IMR-90 (cell line): ENCODE results near the gene SH3RF2. TPM values are rescaled to one million over a fixed set of nuclear protein-coding genes. Genes with fewer than 3 reads are reported as not detected.

Source experiments
- ATAC-seq: fragments of 200-7000 bp; cut with Tn5 transposase; 2 replicates; pipeline ENCODE4 v1.9.1; 2020; ENCODE audit warnings: low read depth, mild to moderate bottlenecking, moderate library complexity
- BruUV-seq: library from RNA; stranded (reverse); fragments of 400-500 nt; replicated peaks from 2 replicates; lab custom pipeline; 2021; lab: Mats Ljungman, UMichigan
- CTCF ChIA-PET: fragments of 300-600 bp; formaldehyde crosslinking; extraction: SDS; loops from one replicate; lab custom pipeline; 2021; ENCODE audit warnings: antibody characterized with exemption; lab: Yijun Ruan, JAX
- POLR2A ChIA-PET: fragments of 300-600 bp; sonication (Branson Sonifier 250); formaldehyde crosslinking; loops from one replicate; lab custom pipeline; 2022; ENCODE audit warnings: antibody characterized with exemption; ENCODE audit not compliant: unreplicated experiment; lab: Charles Lee
- DNase-seq: peaks from one replicate; pipeline ENCODE4 v3.0.0; 2013
- H2AFZ ChIP-seq: replicated peaks from 2 replicates; pipeline ENCODE3; 2013; ENCODE audit warnings: low read length, mild to moderate bottlenecking; ENCODE audit not compliant: poor library complexity
- H2AK5ac ChIP-seq: 2 replicates; pipeline ENCODE4 v1.6.1; 2013; ENCODE audit warnings: low read depth, low read length, inconsistent platforms
- H2AK9ac ChIP-seq: replicated peaks from 2 replicates; pipeline ENCODE3; 2013; ENCODE audit warnings: mild to moderate bottlenecking, low read depth, low read length, moderate library complexity; ENCODE audit not compliant: poor library complexity
- H2BK120ac ChIP-seq: 2 replicates; pipeline ENCODE4 v1.6.1; 2013; ENCODE audit warnings: low read depth, low read length, inconsistent platforms
- H2BK15ac ChIP-seq: 3 replicates; pipeline ENCODE4 v1.6.1; 2013; ENCODE audit warnings: low read depth, low read length, inconsistent platforms
- H2BK20ac ChIP-seq: 2 replicates; pipeline ENCODE4 v1.6.1; 2013; ENCODE audit warnings: low read depth, mild to moderate bottlenecking, inconsistent platforms, low read length, moderate library complexity
- H2BK5ac ChIP-seq: 2 replicates; pipeline ENCODE4 v1.6.1; 2013; ENCODE audit warnings: mild to moderate bottlenecking, low read depth, low read length, inconsistent platforms; ENCODE audit not compliant: poor library complexity, severe bottlenecking
- H3K14ac ChIP-seq: replicated peaks from 2 replicates; pipeline ENCODE4 v1.6.1; 2013; ENCODE audit warnings: low read depth, low read length, inconsistent platforms
- H3K18ac ChIP-seq: 2 replicates; pipeline ENCODE4 v1.6.1; 2013; ENCODE audit warnings: low read depth, low read length, control low read depth
- H3K23ac ChIP-seq: 2 replicates; pipeline ENCODE4 v1.6.1; 2013; ENCODE audit warnings: low read depth, low read length, inconsistent platforms
- H3K27ac ChIP-seq: 2 replicates; pipeline ENCODE4 v1.5.1; 2013; ENCODE audit warnings: mild to moderate bottlenecking, control low read depth, low read length; ENCODE audit not compliant: insufficient read depth
- H3K27me3 ChIP-seq: 2 replicates; pipeline ENCODE4 v1.6.1; 2013; ENCODE audit warnings: low read length; ENCODE audit not compliant: control insufficient read depth, insufficient read depth
- H3K36me3 ChIP-seq: 2 replicates; pipeline ENCODE4 v1.6.1; 2013; ENCODE audit warnings: low read length, mixed read lengths; ENCODE audit not compliant: control insufficient read depth, insufficient read depth
- H3K4ac ChIP-seq: 2 replicates; pipeline ENCODE4 v1.6.1; 2013; ENCODE audit warnings: low read depth, low read length, inconsistent platforms
- H3K4me1 ChIP-seq: 2 replicates; pipeline ENCODE4 v1.6.1; 2013; ENCODE audit warnings: low read length, mixed read lengths; ENCODE audit not compliant: control insufficient read depth, insufficient read depth
- H3K4me2 ChIP-seq: 2 replicates; pipeline ENCODE4 v1.6.1; 2013; ENCODE audit warnings: low read depth, mild to moderate bottlenecking, control low read depth, low read length, moderate library complexity
- H3K4me3 ChIP-seq: 2 replicates; pipeline ENCODE4 v1.5.1; 2013; ENCODE audit warnings: low read depth, mild to moderate bottlenecking, control low read depth, low read length, moderate library complexity; ENCODE audit not compliant: insufficient read depth
- H3K56ac ChIP-seq: 2 replicates; pipeline ENCODE4 v1.6.1; 2013; ENCODE audit warnings: low read length, inconsistent platforms; ENCODE audit not compliant: insufficient read depth; ENCODE audit errors: extremely low read depth
- H3K79me1 ChIP-seq, 2 experiments: 2 replicates each; pipeline ENCODE4 v1.6.1; 2013; ENCODE audit warnings: low read length in 2 of 2, inconsistent platforms in 1 of 2, low read depth in 1 of 2
- H3K9ac ChIP-seq: 2 replicates; pipeline ENCODE4 v1.6.1; 2013; ENCODE audit warnings: low read depth, low read length, control low read depth
- H3K9me1 ChIP-seq: 2 replicates; pipeline ENCODE4 v1.6.1; 2013; ENCODE audit warnings: low read length, inconsistent platforms; ENCODE audit not compliant: insufficient read depth
- H3K9me3 ChIP-seq: 2 replicates; pipeline ENCODE4 v1.6.1; 2013; ENCODE audit warnings: low read length; ENCODE audit not compliant: control insufficient read depth, insufficient read depth
- H4K20me1 ChIP-seq: 2 replicates; pipeline ENCODE4 v1.6.1; 2013; ENCODE audit warnings: low read length, inconsistent platforms; ENCODE audit not compliant: insufficient read depth
- H4K5ac ChIP-seq: 2 replicates; pipeline ENCODE4 v1.6.1; 2013; ENCODE audit warnings: mild to moderate bottlenecking, low read depth, low read length, control low read depth
- H4K8ac ChIP-seq, 2 experiments: 2 replicates each; pipeline ENCODE4 v1.6.1; 2013; ENCODE audit warnings: low read depth in 2 of 2, low read length in 2 of 2, control low read depth in 1 of 2, inconsistent platforms in 1 of 2
- H4K91ac ChIP-seq: 2 replicates; pipeline ENCODE4 v1.6.1; 2013; ENCODE audit warnings: low read depth, low read length, inconsistent platforms; ENCODE audit not compliant: insufficient read depth
- BHLHE40 ChIP-seq: fragments of 150-350 bp; IDR thresholded peaks from 2 replicates; pipeline ENCODE4 v1.6.1; 2016; ENCODE audit warnings: mild to moderate bottlenecking, low read depth, low read length
- CHD1 ChIP-seq: IDR thresholded peaks from 2 replicates; pipeline ENCODE4 v1.6.1; 2012; ENCODE audit warnings: low read depth, low read length, improper control_type of control experiment
- FOS ChIP-seq: fragments of 150-350 bp; IDR thresholded peaks from 2 replicates; pipeline ENCODE4 v1.6.1; 2016; ENCODE audit warnings: low read depth, low read length
- MAFK ChIP-seq: IDR thresholded peaks from 2 replicates; pipeline ENCODE4 v1.6.1; 2012; ENCODE audit warnings: low read depth, low read length, improper control_type of control experiment
- MAZ ChIP-seq: IDR thresholded peaks from 2 replicates; pipeline ENCODE4 v1.6.1; 2012; ENCODE audit warnings: low read depth, mild to moderate bottlenecking, low read length, improper control_type of control experiment, moderate library complexity, borderline replicate concordance
- MXI1 ChIP-seq: IDR thresholded peaks from 2 replicates; pipeline ENCODE4 v1.6.1; 2012; ENCODE audit warnings: low read depth, mild to moderate bottlenecking, low read length, moderate library complexity, borderline replicate concordance
- NFE2L2 ChIP-seq: fragments of 150-350 bp; IDR thresholded peaks from 2 replicates; pipeline ENCODE4 v1.6.1; 2016; ENCODE audit warnings: low read depth, mild to moderate bottlenecking, low read length
- POLR2A ChIP-seq: IDR thresholded peaks from 2 replicates; pipeline ENCODE4 v1.6.1; 2012; ENCODE audit warnings: mild to moderate bottlenecking, low read depth, low read length
- RAD21 ChIP-seq: IDR thresholded peaks from 2 replicates; pipeline ENCODE4 v1.6.1; 2012; ENCODE audit warnings: low read length, improper control_type of control experiment
- RCOR1 ChIP-seq: IDR thresholded peaks from 2 replicates; pipeline ENCODE4 v1.6.1; 2012; ENCODE audit warnings: mild to moderate bottlenecking, low read length, improper control_type of control experiment; ENCODE audit not compliant: insufficient replicate concordance
- RFX5 ChIP-seq: IDR thresholded peaks from 2 replicates; pipeline ENCODE4 v1.8.0; 2012; ENCODE audit warnings: low read depth, mild to moderate bottlenecking, low read length, moderate library complexity
- SMC3 ChIP-seq: fragments of 150-350 bp; IDR thresholded peaks from 2 replicates; pipeline ENCODE4 v1.6.1; 2016; ENCODE audit warnings: low read depth, mild to moderate bottlenecking, antibody characterized with exemption, low read length, moderate library complexity
- WGBS, 2 experiments: methylation state at CpG; one replicate each; pipeline versions ENCODE4 v1.1.5 to v1.1.7; 2013; ENCODE audit warnings: missing lambda C conversion rate in 2 of 2; ENCODE audit not compliant: insufficient read length in 1 of 2; ENCODE audit errors: extremely low coverage in 2 of 2; 5-methylcytosine and 5-hydroxymethylcytosine counted together
- dilution Hi-C: fragments of 300-500 bp; cut with HindIII; formaldehyde crosslinking; loops from one replicate; pipeline ENCODE4 v1.14.3; 2018; ENCODE audit warnings: low sequenced_read_pairs; ENCODE audit not compliant: unreplicated experiment
- in situ Hi-C: fragments of 300-500 bp; cut with MboI; formaldehyde crosslinking; loops from 3 replicates; pipeline ENCODE4 v1.14.3; 2019; ENCODE audit warnings: low sequenced_read_pairs, inconsistent platforms, mixed read lengths
- intact Hi-C: fragments of 100-400 bp; cut with micrococcal nuclease; formaldehyde crosslinking; loops from 2 replicates; pipeline ENCODE4 v1.10.0; 2022
- polyA plus RNA-seq, 3 experiments: library from polyadenylated mRNA; depleted of rRNA; stranded (reverse); fragments of >200 nt; gene quantifications; 2 replicates each; pipeline ENCODE4 v1.2.3, GENCODE V29; 2012; ENCODE audit warnings: low replicate concordance in 1 of 3
- total RNA-seq: library from RNA; depleted of rRNA; stranded (reverse); fragments of >200 nt; gene quantifications from 2 replicates; pipeline ENCODE4 v1.2.3, GENCODE V29; 2012
- TF ChIP-seq, protein P1 (sequence below): conservative IDR thresholded peaks from 2 replicates; pipeline ENCODE4 v1.5.1; 2012; ENCODE audit warnings: mild to moderate bottlenecking, low read depth, low read length, improper control_type of control experiment
- TF ChIP-seq, protein P2 (sequence below): fragments of 150-350 bp; IDR thresholded peaks from 2 replicates; pipeline ENCODE4 v1.6.1; 2016; ENCODE audit warnings: low read depth, mild to moderate bottlenecking, low read length, moderate library complexity, borderline replicate concordance
- TF ChIP-seq, protein P3 (sequence below): fragments of 150-350 bp; IDR thresholded peaks from 2 replicates; pipeline ENCODE4 v1.6.1; 2017; ENCODE audit warnings: mild to moderate bottlenecking, antibody characterized with exemption, low read length, low read depth

SH3RF2 gene
- total and polyA plus RNA-seq, 2 of the 4 experiments (the other 2 are of a cell fraction), result 1.3 to 1.7 TPM

DNA sequence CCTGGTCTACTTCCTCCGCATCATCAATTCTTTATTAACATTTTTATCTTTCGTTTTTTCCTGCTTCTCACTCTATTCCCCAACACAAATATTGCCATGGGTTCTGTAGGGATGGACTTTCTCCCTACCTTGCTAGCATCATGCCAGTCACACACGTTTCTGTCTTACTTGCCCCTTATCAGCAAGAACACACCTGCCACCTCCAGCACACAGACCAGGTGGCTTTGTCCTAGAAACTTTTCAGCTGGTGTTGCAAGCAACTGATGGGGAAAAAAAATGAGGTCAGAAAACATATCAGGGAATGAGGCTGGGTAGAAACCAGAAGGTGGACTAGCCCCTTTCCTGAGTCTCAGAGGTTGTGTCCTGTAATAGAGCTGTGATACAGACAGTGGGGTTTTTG, 5.8 kb downstream of the SH3RF2 start:
- ATAC-seq, result no peak
- Histone ChIP-seq H2AK5ac (no peak overlapping the region), H3K4me2 (no peak overlapping the region), H3K56ac (no peak overlapping the region), H3K4ac (no peak overlapping the region), H3K79me1 (no peaks in the 10 kb centered on the region), H2BK15ac (no peak overlapping the region), H3K4me3 (no peak overlapping the region), H3K27ac (no peak overlapping the region), H3K36me3 (no peaks in the 10 kb centered on the region), H2AFZ (no peak overlapping the region), H2AK9ac (no peak overlapping the region), H4K91ac (no peak overlapping the region), H3K9me3 (no peaks in the 10 kb centered on the region), H3K18ac (no peak overlapping the region), H3K9me1 (peaks cover 5% of the 10 kb centered on the region), H4K5ac (no peak overlapping the region), H2BK5ac (no peak overlapping the region), H3K9ac (no peak overlapping the region), H3K23ac (no peak overlapping the region), H2BK120ac (no peak overlapping the region), H3K27me3 (no peaks in the 10 kb centered on the region), H3K14ac (no peak overlapping the region), H2BK20ac (no peak overlapping the region), H4K20me1 (no peaks in the 10 kb centered on the region), H3K4me1 (peaks cover 11% of the 10 kb centered on the region), H4K8ac (no peak overlapping the region)
- no TSS peak for BruUV-seq
- no peak for DNase-seq
- TF ChIP-seq, protein P1, sequence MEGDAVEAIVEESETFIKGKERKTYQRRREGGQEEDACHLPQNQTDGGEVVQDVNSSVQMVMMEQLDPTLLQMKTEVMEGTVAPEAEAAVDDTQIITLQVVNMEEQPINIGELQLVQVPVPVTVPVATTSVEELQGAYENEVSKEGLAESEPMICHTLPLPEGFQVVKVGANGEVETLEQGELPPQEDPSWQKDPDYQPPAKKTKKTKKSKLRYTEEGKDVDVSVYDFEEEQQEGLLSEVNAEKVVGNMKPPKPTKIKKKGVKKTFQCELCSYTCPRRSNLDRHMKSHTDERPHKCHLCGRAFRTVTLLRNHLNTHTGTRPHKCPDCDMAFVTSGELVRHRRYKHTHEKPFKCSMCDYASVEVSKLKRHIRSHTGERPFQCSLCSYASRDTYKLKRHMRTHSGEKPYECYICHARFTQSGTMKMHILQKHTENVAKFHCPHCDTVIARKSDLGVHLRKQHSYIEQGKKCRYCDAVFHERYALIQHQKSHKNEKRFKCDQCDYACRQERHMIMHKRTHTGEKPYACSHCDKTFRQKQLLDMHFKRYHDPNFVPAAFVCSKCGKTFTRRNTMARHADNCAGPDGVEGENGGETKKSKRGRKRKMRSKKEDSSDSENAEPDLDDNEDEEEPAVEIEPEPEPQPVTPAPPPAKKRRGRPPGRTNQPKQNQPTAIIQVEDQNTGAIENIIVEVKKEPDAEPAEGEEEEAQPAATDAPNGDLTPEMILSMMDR, result no peak
- TF ChIP-seq POLR2A (no peak), BHLHE40 (no peak), NFE2L2 (no peak), FOS (no peak), CHD1 (no peak), SMC3 (no peak), RFX5 (no peak), MAZ (no peak), MXI1 (no peak), RCOR1 (no peak), MAFK (no peak), RAD21 (no peak)
- TF ChIP-seq, protein P2, sequence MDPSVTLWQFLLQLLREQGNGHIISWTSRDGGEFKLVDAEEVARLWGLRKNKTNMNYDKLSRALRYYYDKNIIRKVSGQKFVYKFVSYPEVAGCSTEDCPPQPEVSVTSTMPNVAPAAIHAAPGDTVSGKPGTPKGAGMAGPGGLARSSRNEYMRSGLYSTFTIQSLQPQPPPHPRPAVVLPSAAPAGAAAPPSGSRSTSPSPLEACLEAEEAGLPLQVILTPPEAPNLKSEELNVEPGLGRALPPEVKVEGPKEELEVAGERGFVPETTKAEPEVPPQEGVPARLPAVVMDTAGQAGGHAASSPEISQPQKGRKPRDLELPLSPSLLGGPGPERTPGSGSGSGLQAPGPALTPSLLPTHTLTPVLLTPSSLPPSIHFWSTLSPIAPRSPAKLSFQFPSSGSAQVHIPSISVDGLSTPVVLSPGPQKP, result no peak
- TF ChIP-seq, protein P3, sequence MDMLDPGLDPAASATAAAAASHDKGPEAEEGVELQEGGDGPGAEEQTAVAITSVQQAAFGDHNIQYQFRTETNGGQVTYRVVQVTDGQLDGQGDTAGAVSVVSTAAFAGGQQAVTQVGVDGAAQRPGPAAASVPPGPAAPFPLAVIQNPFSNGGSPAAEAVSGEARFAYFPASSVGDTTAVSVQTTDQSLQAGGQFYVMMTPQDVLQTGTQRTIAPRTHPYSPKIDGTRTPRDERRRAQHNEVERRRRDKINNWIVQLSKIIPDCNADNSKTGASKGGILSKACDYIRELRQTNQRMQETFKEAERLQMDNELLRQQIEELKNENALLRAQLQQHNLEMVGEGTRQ, result no peak
- ChIA-PET CTCF (no interaction called here), POLR2A (no interaction called here)
- intact Hi-C loops (loop anchor here (5.0 kb wide), 1 partner anchor 105 kb away; no protein-coding TSS in a partner anchor), in situ Hi-C loops (no loop called here), dilution Hi-C loops (no loop called here)
- 100% methylated on average over 2 of the region's 3 CpGs; no CpG with 5 or more reads in 1 of the 2 experiments for WGBS, 2 experiments
